Fibroblast of skin of right quadriceps (primary cell): Measurements from ENCODE around the gene KRT14.
"Not testable (repeated sequence)": the region's sequence is repeated elsewhere in the genome, so short reads cannot be mapped to it uniquely, and the experiment has no call there.

Experiments
- DNase-seq: peaks from one replicate; pipeline ENCODE4 v3.0.0-alpha.2; 2013

Gene KRT14

GRCh38 chr17:41600318-41600717, 13.6 kb upstream of the KRT14 start:
- no peak for DNase-seq

GRCh38 chr17:41599680-41600079, 13.0 kb upstream of the KRT14 start:
- no peak for DNase-seq

GRCh38 chr17:41595585-41595984, 8.9 kb upstream of the KRT14 start:
- DNase-seq = no peak

- DNase-seq = no peak
Measured at GRCh38 chr17:41594363-41594915, 7.7 kb upstream of the KRT14 start.

- DNase-seq = no peak
Measured at GRCh38 chr17:41593306-41593981, 6.7 kb upstream of the KRT14 start.

- no peak for DNase-seq
Measured at GRCh38 chr17:41592601-41593305, 6.1 kb upstream of the KRT14 start.

- DNase-seq = no peak
Measured at GRCh38 chr17:41589301-41589700, 2.6 kb upstream of the KRT14 start.

- DNase-seq = no peak
Measured at GRCh38 chr17:41588126-41588810, 1.6 kb upstream of the KRT14 start.

- no peak for DNase-seq
Measured at GRCh38 chr17:41585301-41586056, 1.2 kb downstream of the KRT14 start.

- DNase-seq = not testable (repeated sequence)
Measured at GRCh38 chr17:41584331-41584927, 2.3 kb downstream of the KRT14 start.

GRCh38 chr17:41583137-41584127, 3.3 kb downstream of the KRT14 start:
- no peak for DNase-seq

GRCh38 chr17:41582061-41582968, 4.4 kb downstream of the KRT14 start:
- not testable (repeated sequence) for DNase-seq

- DNase-seq = no peak
Measured at GRCh38 chr17:41581366-41582060, 5.2 kb downstream of the KRT14 start.

GRCh38 chr17:41580687-41581365, 5.9 kb downstream of the KRT14 start:
- DNase-seq = no peak

GRCh38 chr17:41580244-41580575, 6.5 kb downstream of the KRT14 start:
- no peak for DNase-seq

GRCh38 chr17:41579484-41580243, 7.0 kb downstream of the KRT14 start:
- peak; percentile 70 for DNase-seq

- no peak for DNase-seq
Measured at GRCh38 chr17:41578971-41579370, 7.7 kb downstream of the KRT14 start.

- no peak for DNase-seq
Measured at GRCh38 chr17:41578538-41578937, 8.2 kb downstream of the KRT14 start.
